B cell (primary cell): ENCODE data around the gene SH3RF3. TPM values are rescaled to one million over a fixed set of nuclear protein-coding genes. Genes with fewer than 3 reads are reported as not detected.

ENCODE experiments used
- ATAC-seq: fragments of 200-7000 bp; cut with Tn5 transposase; one replicate; pipeline ENCODE4 v1.10.0; 2021; ENCODE audit warnings: low read depth, mild to moderate bottlenecking, moderate number of reproducible peaks, moderate library complexity
- CTCF ChIA-PET: fragments of 350-600 bp; sonication (Branson Sonifier 250); formaldehyde crosslinking; loops from one replicate; lab custom pipeline; 2021; ENCODE audit warnings: antibody characterized with exemption, inconsistent platforms; lab: Charles Lee
- POLR2A ChIA-PET: fragments of 350-600 bp; sonication (Branson Sonifier 250); formaldehyde crosslinking; loops from one replicate; lab custom pipeline; 2021; ENCODE audit warnings: antibody characterized with exemption; lab: Charles Lee
- DNase-seq: peaks from one replicate; pipeline ENCODE4 v3.0.0; 2013
- H2AFZ ChIP-seq: 2 replicates; pipeline ENCODE4 v1.6.1; 2012; ENCODE audit warnings: mild to moderate bottlenecking, low read depth, low read length; ENCODE audit not compliant: insufficient read depth, poor library complexity, severe bottlenecking
- H3K27ac ChIP-seq, 2 donors: 1 replicate in 1 of 2; 2 replicates in 1 of 2; pipeline ENCODE4 v1.5.1; 2012 to 2013; ENCODE audit warnings: low read length in 2 of 2, mild to moderate bottlenecking in 2 of 2, moderate library complexity in 1 of 2
- H3K27me3 ChIP-seq, 4 experiments: fragments of 200-600 bp in 1 of 4; sonication (generic) in 1 of 4; replicated peaks in 1 of 4; 1 replicate in 2 of 4; 2 replicates in 2 of 4; pipeline versions ENCODE4 v1.6.1 to v1.7.0; 2013 to 2016; ENCODE audit warnings: low read length in 3 of 4, mild to moderate bottlenecking in 2 of 4, mixed read lengths in 1 of 4, moderate library complexity in 1 of 4; ENCODE audit not compliant: insufficient read depth in 4 of 4, control insufficient read depth in 3 of 4; ENCODE audit errors: control extremely low read depth in 1 of 4
- H3K36me3 ChIP-seq, 2 experiments: replicated peaks in 1 of 2; 1 replicate in 1 of 2; 2 replicates in 1 of 2; pipeline versions ENCODE4 v1.6.1 to v1.7.1; 2013; ENCODE audit warnings: low read length in 1 of 2; ENCODE audit not compliant: insufficient read depth in 2 of 2, control insufficient read depth in 1 of 2; ENCODE audit errors: control extremely low read depth in 1 of 2, extremely low read depth in 1 of 2
- H3K4me1 ChIP-seq, 2 donors: fragments of 200-600 bp in 1 of 2; sonication (generic) in 1 of 2; 1 replicate in 1 of 2; 2 replicates in 1 of 2; pipeline versions ENCODE4 v1.5.1 to v1.6.1; 2013 to 2017; ENCODE audit warnings: low read length in 2 of 2; ENCODE audit not compliant: control insufficient read depth in 2 of 2, insufficient read depth in 2 of 2
- H3K4me2 ChIP-seq: replicated peaks from 2 replicates; pipeline ENCODE3; 2012; ENCODE audit warnings: mild to moderate bottlenecking, low read depth, low read length; ENCODE audit not compliant: poor library complexity, severe bottlenecking
- H3K4me3 ChIP-seq, 5 experiments: fragments of 200-600 bp in 1 of 5; sonication (generic) in 1 of 5; 1 replicate in 3 of 5; 2 replicates in 2 of 5; pipeline versions ENCODE4 v1.5.1 to v1.7.0; 2011 to 2016; ENCODE audit warnings: low read length in 4 of 5, mild to moderate bottlenecking in 4 of 5, low read depth in 2 of 5, control low read depth in 1 of 5, moderate library complexity in 1 of 5; ENCODE audit not compliant: insufficient read depth in 1 of 5; ENCODE audit errors: control extremely low read depth in 1 of 5, extremely low read depth in 1 of 5
- H3K79me2 ChIP-seq: fragments of 200-600 bp; sonication (generic); one replicate; pipeline ENCODE4 v1.6.0; 2016; ENCODE audit warnings: low read length; ENCODE audit not compliant: control insufficient read depth, insufficient read depth
- H3K9ac ChIP-seq: fragments of 200-600 bp; sonication (generic); 2 replicates; pipeline ENCODE4 v1.6.1; 2017; ENCODE audit warnings: mild to moderate bottlenecking, low read length, moderate library complexity
- H3K9me3 ChIP-seq, 3 donors: one replicate each; pipeline versions ENCODE4 v1.6.1 to v1.7.1; 2013; ENCODE audit warnings: low read length in 2 of 3; ENCODE audit not compliant: control insufficient read depth in 2 of 3, insufficient read depth in 1 of 3; ENCODE audit errors: control extremely low read depth in 1 of 3
- H4K20me1 ChIP-seq: 2 replicates; pipeline ENCODE4 v1.6.0; 2012; ENCODE audit warnings: mild to moderate bottlenecking, low read length; ENCODE audit not compliant: insufficient read depth, control insufficient read depth, poor library complexity, severe bottlenecking
- H3K27ac Mint-ChIP-seq: one replicate; pipeline ENCODE4 v1.8.0; 2021; ENCODE audit warnings: mixed read lengths
- H3K27me3 Mint-ChIP-seq: one replicate; pipeline ENCODE4 v1.8.0; 2021; ENCODE audit warnings: mixed read lengths
- H3K4me1 Mint-ChIP-seq: one replicate; pipeline ENCODE4 v1.8.0; 2021; ENCODE audit warnings: mixed read lengths
- H3K4me3 Mint-ChIP-seq: one replicate; pipeline ENCODE4 v1.8.0; 2021; ENCODE audit warnings: mixed read lengths
- H3K9me3 Mint-ChIP-seq: one replicate; pipeline ENCODE4 v1.8.0; 2022; ENCODE audit warnings: mixed read lengths; ENCODE audit not compliant: insufficient read depth
- EZH2 ChIP-seq: IDR thresholded peaks from 2 replicates; pipeline ENCODE4 v1.6.1; 2012; ENCODE audit warnings: borderline replicate concordance, low read depth, mild to moderate bottlenecking, moderate library complexity, low read length; ENCODE audit not compliant: insufficient read depth, poor library complexity, severe bottlenecking
- WGBS: methylation state at CpG from one replicate; pipeline ENCODE4 v1.1.5; 2013; ENCODE audit warnings: missing lambda C conversion rate; ENCODE audit not compliant: insufficient coverage; 5-methylcytosine and 5-hydroxymethylcytosine counted together
- intact Hi-C: fragments of 100-400 bp; cut with micrococcal nuclease; formaldehyde crosslinking; loops from one replicate; pipeline ENCODE4 v1.10.0; 2022
- polyA plus RNA-seq: library from polyadenylated mRNA; depleted of rRNA; stranded (reverse); fragments of >200 nt; gene quantifications from 2 replicates; pipeline ENCODE4 v1.2.3, GENCODE V29; 2012
- total RNA-seq, 2 donors: library from RNA; stranded (reverse); fragments of 120-200 nt in 1 of 2; gene quantifications; 1 replicate in 1 of 2; 2 replicates in 1 of 2; pipeline versions ENCODE4 v1.2.3 to v1.2.4, GENCODE V29; 2013 to 2022
- TF ChIP-seq, protein P1 (sequence below): fragments of 200-600 bp; IDR thresholded peaks from one replicate; pipeline ENCODE4 v1.8.0; 2022; ENCODE audit warnings: antibody characterized with exemption, mild to moderate bottlenecking

Gene SH3RF3
- total and polyA plus RNA-seq, 2 donors (not counting 1 experiment from before 2014, with no cell fraction given), result 0.07 to 1.2 TPM

DNA sequence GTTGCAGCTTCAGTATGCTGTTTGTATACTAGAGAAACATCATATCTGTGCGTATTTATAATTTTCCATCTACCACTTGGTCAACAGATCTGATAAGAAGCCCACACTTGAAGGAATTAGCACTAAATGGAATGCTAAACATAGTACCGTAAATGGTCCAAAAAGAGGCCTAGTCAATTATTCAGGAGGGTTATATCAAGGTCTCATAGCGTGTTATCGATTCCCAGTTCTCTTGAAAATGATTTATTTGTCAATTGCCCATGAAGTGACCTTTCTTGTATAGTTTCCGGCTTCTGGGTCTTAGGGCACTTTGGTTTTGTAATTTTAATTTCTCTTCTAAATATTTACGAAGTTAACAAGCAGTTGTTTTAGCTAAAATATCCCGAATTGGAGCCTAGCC lies 18.4 kb downstream of the SH3RF3 start:
- H3K27me3 ChIP-seq, result peaks cover 0 to 4% (median 0%) of the 10 kb centered on the region in 4 experiments
- intact Hi-C loops, result no loop called here

DNA sequence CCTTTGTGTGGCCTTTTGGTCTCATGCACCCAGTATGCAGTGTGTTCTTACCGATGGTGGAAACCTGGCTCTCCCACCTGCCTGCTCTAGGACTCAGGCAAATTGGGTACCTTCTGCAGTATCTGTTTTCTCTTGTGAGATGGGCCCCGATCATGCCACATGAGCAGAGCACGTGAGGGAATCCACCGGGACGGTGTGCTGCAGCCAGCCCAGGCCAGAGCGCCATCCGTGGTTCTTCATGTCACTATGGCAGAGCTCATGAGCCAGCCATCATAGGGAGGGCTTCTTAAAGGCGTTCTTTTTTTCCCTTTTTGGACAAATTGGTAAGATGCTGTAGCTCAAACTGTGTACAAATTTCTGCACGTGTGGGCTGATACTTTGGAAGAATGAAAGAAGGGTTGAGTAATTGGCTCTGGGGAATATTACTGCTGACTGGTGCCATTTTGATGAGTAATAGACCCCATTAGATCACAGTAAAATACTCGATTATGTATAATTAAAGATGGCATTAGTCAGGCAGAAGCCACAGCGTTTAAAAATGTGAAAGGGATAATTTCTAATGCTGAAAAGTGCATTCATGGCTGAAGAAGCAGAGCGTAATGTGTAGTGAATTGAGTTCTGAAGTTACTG lies 19.2 kb downstream of the SH3RF3 start:
- Histone ChIP-seq H3K36me3 (no peaks in the 10 kb centered on the region), H3K4me1 (no peaks in the 10 kb centered on the region), H3K9ac (no peak overlapping the region), H3K27ac (no peak overlapping the region), H3K4me2 (no peak overlapping the region), H2AFZ (no peak overlapping the region), H3K27me3 (peaks cover 0 to 4% (median 0%) of the 10 kb centered on the region in 4 experiments), H4K20me1 (no peaks in the 10 kb centered on the region), H3K4me3 (no peak overlapping the region), H3K9me3 (no peaks in the 10 kb centered on the region), H3K79me2 (no peaks in the 10 kb centered on the region)
- peaks cover 7% of the 10 kb centered on the region for H3K4me1 Mint-ChIP-seq
- H3K4me3 Mint-ChIP-seq, result no peak overlapping the region
- no peaks in the 10 kb centered on the region for H3K9me3 Mint-ChIP-seq
- intact Hi-C loops, result no loop called here
- DNase-seq (no peak), ATAC-seq (no peak)
- CTCF ChIA-PET, result no interaction called here
- no peak for TF ChIP-seq EZH2
- TF ChIP-seq, protein P1, sequence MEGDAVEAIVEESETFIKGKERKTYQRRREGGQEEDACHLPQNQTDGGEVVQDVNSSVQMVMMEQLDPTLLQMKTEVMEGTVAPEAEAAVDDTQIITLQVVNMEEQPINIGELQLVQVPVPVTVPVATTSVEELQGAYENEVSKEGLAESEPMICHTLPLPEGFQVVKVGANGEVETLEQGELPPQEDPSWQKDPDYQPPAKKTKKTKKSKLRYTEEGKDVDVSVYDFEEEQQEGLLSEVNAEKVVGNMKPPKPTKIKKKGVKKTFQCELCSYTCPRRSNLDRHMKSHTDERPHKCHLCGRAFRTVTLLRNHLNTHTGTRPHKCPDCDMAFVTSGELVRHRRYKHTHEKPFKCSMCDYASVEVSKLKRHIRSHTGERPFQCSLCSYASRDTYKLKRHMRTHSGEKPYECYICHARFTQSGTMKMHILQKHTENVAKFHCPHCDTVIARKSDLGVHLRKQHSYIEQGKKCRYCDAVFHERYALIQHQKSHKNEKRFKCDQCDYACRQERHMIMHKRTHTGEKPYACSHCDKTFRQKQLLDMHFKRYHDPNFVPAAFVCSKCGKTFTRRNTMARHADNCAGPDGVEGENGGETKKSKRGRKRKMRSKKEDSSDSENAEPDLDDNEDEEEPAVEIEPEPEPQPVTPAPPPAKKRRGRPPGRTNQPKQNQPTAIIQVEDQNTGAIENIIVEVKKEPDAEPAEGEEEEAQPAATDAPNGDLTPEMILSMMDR, result no peak
- peaks cover 10% of the 10 kb centered on the region for H3K27me3 Mint-ChIP-seq
- POLR2A ChIA-PET, result no interaction called here
- H3K27ac Mint-ChIP-seq, result no peak overlapping the region
- 81% methylated on average over 10 of the region's 12 CpGs for WGBS

More for the DNA sequence above, 18.4 kb downstream of the SH3RF3 start:
- no peak for DNase-seq
- no peak overlapping the region for H2AFZ ChIP-seq
- H3K9me3 ChIP-seq, result no peaks in the 10 kb centered on the region
- Mint-ChIP-seq H3K4me1 (peaks cover 7% of the 10 kb centered on the region), H3K27ac (no peak overlapping the region), H3K4me3 (no peak overlapping the region), H3K27me3 (peaks cover 13% of the 10 kb centered on the region), H3K9me3 (no peaks in the 10 kb centered on the region)
- no peaks in the 10 kb centered on the region for H3K79me2 ChIP-seq
- CTCF ChIA-PET, result no interaction called here
- H3K27ac ChIP-seq, result no peak overlapping the region
- H3K4me2 ChIP-seq, result no peak overlapping the region
- no peaks in the 10 kb centered on the region for H3K4me1 ChIP-seq
- no peaks in the 10 kb centered on the region for H3K36me3 ChIP-seq
- H3K9ac ChIP-seq, result no peak overlapping the region
- TF ChIP-seq EZH2, result no peak
- TF ChIP-seq, protein P1, result no peak
- POLR2A ChIA-PET, result no interaction called here
- WGBS, result 80% methylated on average over 1 of the region's 7 CpGs
- H4K20me1 ChIP-seq, result no peaks in the 10 kb centered on the region
- no peak overlapping the region for H3K4me3 ChIP-seq
- no peak for ATAC-seq
